ENCODE results near the gene SUGCT.

DNA sequence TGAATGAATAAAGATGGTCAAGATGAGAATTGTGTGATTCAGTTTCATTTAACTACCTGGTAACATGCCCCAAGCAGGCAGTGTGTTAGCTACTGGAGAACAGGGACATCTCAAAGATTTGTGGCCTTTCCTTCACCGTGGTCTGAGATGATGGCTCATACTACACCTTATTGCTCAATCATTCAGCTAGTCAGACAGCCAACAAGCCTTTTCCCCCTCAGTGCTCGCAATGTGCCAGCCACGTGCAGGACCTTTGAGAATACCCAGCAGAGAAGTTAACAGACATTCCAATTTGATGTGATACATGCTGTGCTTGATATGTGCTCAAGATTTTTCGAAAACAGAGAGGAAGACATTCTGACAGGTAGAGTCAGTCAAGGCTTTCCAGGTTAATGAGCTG is 562.8 kb downstream of the SUGCT start:
- no peak for TF ChIP-seq EZH2 (conservative IDR thresholded peaks at IDR 0.05; ENCODE audit: low read depth, low read length)
- TF ChIP-seq TGIF2 (CRISPR knock-in tag; IDR thresholded peaks at IDR 0.05) = no peak
- no peak for TF ChIP-seq ZNF224 (CRISPR knock-in tag; IDR thresholded peaks at IDR 0.05)
- no peak for TF ChIP-seq ZNF850 (CRISPR knock-in tag; conservative IDR thresholded peaks at IDR 0.05)
- no peak for TF ChIP-seq CREM (IDR thresholded peaks at IDR 0.05)
- TF ChIP-seq CREM (CRISPR knock-in tag; IDR thresholded peaks at IDR 0.05) = no peak
- no peak for TF ChIP-seq NFYC (CRISPR knock-in tag; IDR thresholded peaks at IDR 0.05)
- TF ChIP-seq ZNF737 (CRISPR knock-in tag; IDR thresholded peaks at IDR 0.05; ENCODE audit: borderline replicate concordance) = no peak
- TF ChIP-seq, protein P1, sequence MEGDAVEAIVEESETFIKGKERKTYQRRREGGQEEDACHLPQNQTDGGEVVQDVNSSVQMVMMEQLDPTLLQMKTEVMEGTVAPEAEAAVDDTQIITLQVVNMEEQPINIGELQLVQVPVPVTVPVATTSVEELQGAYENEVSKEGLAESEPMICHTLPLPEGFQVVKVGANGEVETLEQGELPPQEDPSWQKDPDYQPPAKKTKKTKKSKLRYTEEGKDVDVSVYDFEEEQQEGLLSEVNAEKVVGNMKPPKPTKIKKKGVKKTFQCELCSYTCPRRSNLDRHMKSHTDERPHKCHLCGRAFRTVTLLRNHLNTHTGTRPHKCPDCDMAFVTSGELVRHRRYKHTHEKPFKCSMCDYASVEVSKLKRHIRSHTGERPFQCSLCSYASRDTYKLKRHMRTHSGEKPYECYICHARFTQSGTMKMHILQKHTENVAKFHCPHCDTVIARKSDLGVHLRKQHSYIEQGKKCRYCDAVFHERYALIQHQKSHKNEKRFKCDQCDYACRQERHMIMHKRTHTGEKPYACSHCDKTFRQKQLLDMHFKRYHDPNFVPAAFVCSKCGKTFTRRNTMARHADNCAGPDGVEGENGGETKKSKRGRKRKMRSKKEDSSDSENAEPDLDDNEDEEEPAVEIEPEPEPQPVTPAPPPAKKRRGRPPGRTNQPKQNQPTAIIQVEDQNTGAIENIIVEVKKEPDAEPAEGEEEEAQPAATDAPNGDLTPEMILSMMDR (CRISPR knock-in tag; IDR thresholded peaks at IDR 0.05) = no peak
- TF ChIP-seq, protein P2, sequence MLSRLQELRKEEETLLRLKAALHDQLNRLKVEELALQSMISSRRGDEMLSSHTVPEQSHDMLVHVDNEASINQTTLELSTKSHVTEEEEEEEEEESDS (CRISPR knock-in tag; IDR thresholded peaks at IDR 0.05; ENCODE audit: borderline replicate concordance) = no peak
- TF ChIP-seq, protein P3, sequence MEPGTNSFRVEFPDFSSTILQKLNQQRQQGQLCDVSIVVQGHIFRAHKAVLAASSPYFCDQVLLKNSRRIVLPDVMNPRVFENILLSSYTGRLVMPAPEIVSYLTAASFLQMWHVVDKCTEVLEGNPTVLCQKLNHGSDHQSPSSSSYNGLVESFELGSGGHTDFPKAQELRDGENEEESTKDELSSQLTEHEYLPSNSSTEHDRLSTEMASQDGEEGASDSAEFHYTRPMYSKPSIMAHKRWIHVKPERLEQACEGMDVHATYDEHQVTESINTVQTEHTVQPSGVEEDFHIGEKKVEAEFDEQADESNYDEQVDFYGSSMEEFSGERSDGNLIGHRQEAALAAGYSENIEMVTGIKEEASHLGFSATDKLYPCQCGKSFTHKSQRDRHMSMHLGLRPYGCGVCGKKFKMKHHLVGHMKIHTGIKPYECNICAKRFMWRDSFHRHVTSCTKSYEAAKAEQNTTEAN (CRISPR knock-in tag; conservative IDR thresholded peaks at IDR 0.05) = no peak
- TF ChIP-seq HDAC6 (IDR thresholded peaks at IDR 0.05; ENCODE audit: low read depth, low read length) = no peak
